Activated naive CD8-positive, alpha-beta T cell treated with anti-CD3 and anti-CD28 coated beads, Interleukin-2, amount 50 U/mL, for 24 hours (primary cell): Measurements from ENCODE around the gene SERPINB12.

ENCODE experiments used
- ATAC-seq: fragments of 150-1000 bp; cut with Tn5 transposase; one replicate; pipeline ENCODE4 v1.10.0; 2021
- DNase-seq: peaks from one replicate; pipeline ENCODE4 v3.0.0; 2021
- H3K27ac Mint-ChIP-seq: one replicate; pipeline ENCODE4 v1.8.0; 2021; ENCODE audit warnings: mild to moderate bottlenecking, mixed read lengths
- H3K27me3 Mint-ChIP-seq: one replicate; pipeline ENCODE4 v1.8.0; 2021; ENCODE audit warnings: mixed read lengths
- H3K36me3 Mint-ChIP-seq: one replicate; pipeline ENCODE4 v1.8.0; 2021; ENCODE audit warnings: low read depth, mixed read lengths
- H3K4me1 Mint-ChIP-seq: one replicate; pipeline ENCODE4 v1.8.0; 2021; ENCODE audit warnings: mixed read lengths
- H3K4me3 Mint-ChIP-seq: one replicate; pipeline ENCODE4 v1.8.0; 2021; ENCODE audit warnings: mild to moderate bottlenecking, moderate library complexity, mixed read lengths
- H3K9me3 Mint-ChIP-seq: one replicate; pipeline ENCODE4 v1.8.0; 2021; ENCODE audit warnings: mixed read lengths

The SERPINB12 gene

GRCh38 chr18:63603772-63604171, 61.6 kb downstream of the SERPINB12 start:
- DNase-seq (no peak), ATAC-seq (no peak)
- Mint-ChIP-seq H3K27me3 (peaks cover 4% of the 10 kb centered on the region), H3K9me3 (no peaks in the 10 kb centered on the region), H3K27ac (no peak overlapping the region), H3K4me1 (no peaks in the 10 kb centered on the region), H3K36me3 (no peaks in the 10 kb centered on the region), H3K4me3 (no peak overlapping the region)

DNA sequence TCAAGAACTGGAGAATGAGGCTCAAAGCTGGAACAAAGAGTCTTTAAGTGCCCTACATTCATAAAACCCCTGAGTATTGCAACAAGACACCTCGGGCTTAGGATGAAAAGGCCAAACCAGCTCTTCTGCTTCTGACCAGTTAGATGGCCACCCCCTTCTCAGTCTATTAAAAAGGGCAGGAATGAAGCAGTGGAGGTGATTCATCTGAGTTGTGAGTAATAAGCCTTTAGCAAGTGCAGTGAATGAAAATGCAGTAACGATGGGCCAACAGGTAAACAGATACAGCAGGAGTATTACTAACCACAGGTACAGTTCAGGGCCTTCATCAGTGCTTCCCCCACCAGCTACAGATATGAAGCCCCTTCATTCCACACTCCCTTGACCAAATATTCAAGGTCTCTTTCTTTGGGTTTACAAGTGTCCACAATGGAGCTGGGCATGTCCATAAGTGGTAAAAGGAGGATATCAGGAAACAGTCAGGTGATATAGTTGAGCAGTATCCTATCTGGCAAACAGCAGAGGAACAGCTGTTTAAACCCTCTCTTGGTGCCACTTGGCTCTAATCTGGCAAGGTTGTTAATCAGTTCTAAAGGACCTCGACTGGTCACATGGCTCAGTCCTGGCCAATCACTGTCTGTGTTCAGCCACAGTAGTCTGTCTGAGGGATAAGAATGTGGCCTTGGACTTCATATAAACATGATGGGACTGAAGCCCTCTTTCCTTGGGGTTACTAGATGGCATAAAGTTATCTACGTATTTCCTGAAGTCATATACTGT, 62.8 kb downstream of the SERPINB12 start:
- no peaks in the 10 kb centered on the region for H3K9me3 Mint-ChIP-seq
- DNase-seq (no peak), ATAC-seq (no peak)
- H3K4me1 Mint-ChIP-seq: no peaks in the 10 kb centered on the region
- H3K36me3 Mint-ChIP-seq: no peaks in the 10 kb centered on the region
- no peak overlapping the region for H3K27ac Mint-ChIP-seq
- no peak overlapping the region for H3K4me3 Mint-ChIP-seq
- peaks cover 4% of the 10 kb centered on the region for H3K27me3 Mint-ChIP-seq

DNA sequence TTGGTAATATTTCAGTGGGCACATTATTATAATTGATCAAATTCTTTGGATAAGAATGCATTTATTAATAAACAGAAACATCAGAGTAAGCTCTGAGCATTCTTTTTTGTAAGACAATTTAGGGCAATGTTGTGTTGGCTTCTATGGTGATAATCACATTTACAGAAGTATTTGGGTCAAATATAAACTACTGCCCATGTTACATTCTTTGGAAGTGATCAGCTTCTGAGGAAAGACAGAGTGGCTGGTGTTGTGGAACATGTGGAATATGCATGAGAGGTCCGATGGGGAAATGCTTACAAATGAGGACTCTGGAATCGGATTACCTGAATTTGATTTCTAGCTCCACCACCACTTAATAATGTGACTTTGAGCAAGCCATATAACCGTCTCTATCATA, 64.4 kb downstream of the SERPINB12 start:
- H3K36me3 Mint-ChIP-seq: no peaks in the 10 kb centered on the region
- no peaks in the 10 kb centered on the region for H3K9me3 Mint-ChIP-seq
- H3K27me3 Mint-ChIP-seq: peaks cover 4% of the 10 kb centered on the region
- ATAC-seq (no peak), DNase-seq (no peak)
- H3K4me3 Mint-ChIP-seq: no peak overlapping the region
- no peaks in the 10 kb centered on the region for H3K4me1 Mint-ChIP-seq
- no peak overlapping the region for H3K27ac Mint-ChIP-seq

DNA sequence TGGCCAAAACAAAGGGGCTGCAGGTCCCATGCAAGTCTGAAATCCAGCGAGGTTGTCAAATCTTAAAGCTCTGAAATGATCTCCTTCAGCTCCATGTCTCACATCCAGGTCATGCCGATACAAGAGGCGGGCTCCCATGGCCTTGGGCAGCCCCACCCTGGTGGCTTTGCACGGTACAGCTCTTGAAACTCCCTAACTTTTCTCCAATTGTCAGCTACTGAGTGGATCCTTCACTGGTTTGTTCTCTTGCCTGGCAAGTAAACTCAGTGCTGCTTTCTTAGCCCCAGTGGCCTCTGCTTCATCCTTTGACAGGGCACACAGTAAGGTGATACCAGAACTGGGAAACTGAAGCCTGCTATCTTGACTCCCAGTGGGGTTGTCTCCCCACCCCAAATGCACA, 71.3 kb downstream of the SERPINB12 start:
- DNase-seq (no peak), ATAC-seq (no peak)
- no peaks in the 10 kb centered on the region for H3K9me3 Mint-ChIP-seq
- H3K36me3 Mint-ChIP-seq: no peaks in the 10 kb centered on the region
- H3K27me3 Mint-ChIP-seq: peaks cover 4% of the 10 kb centered on the region
- H3K27ac Mint-ChIP-seq: no peak overlapping the region
- no peak overlapping the region for H3K4me3 Mint-ChIP-seq
- H3K4me1 Mint-ChIP-seq: no peaks in the 10 kb centered on the region

- ATAC-seq: no peak
These were observed 75.1 kb downstream of the SERPINB12 start for GRCh38 chr18:63617049-63617914.

GRCh38 chr18:63617915-63618234, 75.7 kb downstream of the SERPINB12 start:
- Mint-ChIP-seq H3K4me1 (no peaks in the 10 kb centered on the region), H3K9me3 (peaks cover 9% of the 10 kb centered on the region), H3K27me3 (peaks cover 1% of the 10 kb centered on the region), H3K4me3 (no peak overlapping the region), H3K27ac (no peak overlapping the region), H3K36me3 (no peaks in the 10 kb centered on the region)
- ATAC-seq: no peak
- no peak for DNase-seq

More at GRCh38 chr18:63617049-63617914, 75.1 kb downstream of the SERPINB12 start:
- Mint-ChIP-seq H3K36me3 (no peaks in the 10 kb centered on the region), H3K27me3 (peaks cover 4% of the 10 kb centered on the region), H3K9me3 (peaks cover 9% of the 10 kb centered on the region), H3K4me3 (no peak overlapping the region), H3K4me1 (no peaks in the 10 kb centered on the region), H3K27ac (no peak overlapping the region)
- DNase-seq: no peak
